Mesendoderm (in vitro differentiated cells): ENCODE measurements around the gene GLT1D1.

ENCODE experiments used
- DNase-seq: peaks from one replicate; pipeline ENCODE4 v3.0.0; 2013
- H2AK5ac ChIP-seq: 2 replicates; pipeline ENCODE4 v1.6.1; 2013; ENCODE audit warnings: low read length, inconsistent platforms
- H2BK120ac ChIP-seq: 2 replicates; pipeline ENCODE4 v1.6.1; 2013; ENCODE audit warnings: low read depth, mild to moderate bottlenecking, low read length, moderate library complexity, mixed read lengths
- H2BK15ac ChIP-seq: replicated peaks from 2 replicates; pipeline ENCODE4 v1.6.1; 2013; ENCODE audit warnings: low read depth, mild to moderate bottlenecking, moderate library complexity
- H2BK5ac ChIP-seq: 2 replicates; pipeline ENCODE4 v1.6.1; 2013; ENCODE audit warnings: low read length, inconsistent platforms
- H3K18ac ChIP-seq: 2 replicates; pipeline ENCODE4 v1.6.1; 2013; ENCODE audit warnings: mild to moderate bottlenecking, low read length, mixed read lengths
- H3K23ac ChIP-seq: one replicate; pipeline ENCODE4 v1.6.1; 2013; ENCODE audit warnings: low read length
- H3K27ac ChIP-seq: 2 replicates; pipeline ENCODE4 v1.5.1; 2013; ENCODE audit warnings: low read depth, mild to moderate bottlenecking, inconsistent platforms, low read length, moderate library complexity
- H3K27me3 ChIP-seq: 2 replicates; pipeline ENCODE4 v1.6.1; 2013; ENCODE audit warnings: low read length, control low read depth, mild to moderate bottlenecking, inconsistent platforms; ENCODE audit not compliant: insufficient read depth, poor library complexity
- H3K36me3 ChIP-seq: 2 replicates; pipeline ENCODE4 v1.6.1; 2013; ENCODE audit warnings: low read length, inconsistent platforms; ENCODE audit not compliant: control insufficient read depth, insufficient read depth
- H3K4ac ChIP-seq: one replicate; pipeline ENCODE4 v1.6.1; 2013; ENCODE audit warnings: low read depth, mild to moderate bottlenecking, low read length, moderate library complexity
- H3K4me1 ChIP-seq: 2 replicates; pipeline ENCODE4 v1.6.1; 2013; ENCODE audit warnings: low read depth, low read length, inconsistent platforms; ENCODE audit not compliant: control insufficient read depth
- H3K4me2 ChIP-seq: 2 replicates; pipeline ENCODE4 v1.6.1; 2013; ENCODE audit warnings: low read length
- H3K4me3 ChIP-seq: 2 replicates; pipeline ENCODE4 v1.5.1; 2013; ENCODE audit warnings: mild to moderate bottlenecking, low read length
- H3K56ac ChIP-seq: one replicate; pipeline ENCODE4 v1.6.1; 2013; ENCODE audit warnings: low read length
- H3K79me1 ChIP-seq: 2 replicates; pipeline ENCODE4 v1.6.1; 2013; ENCODE audit warnings: low read length, inconsistent platforms
- H3K79me2 ChIP-seq: 2 replicates; pipeline ENCODE4 v1.6.1; 2013; ENCODE audit warnings: mild to moderate bottlenecking, low read length; ENCODE audit not compliant: control insufficient read depth, insufficient read depth
- H3K9ac ChIP-seq: 2 replicates; pipeline ENCODE4 v1.6.1; 2013; ENCODE audit warnings: low read length, inconsistent platforms
- H4K5ac ChIP-seq: one replicate; pipeline ENCODE4 v1.6.1; 2013; ENCODE audit warnings: low read length
- H4K8ac ChIP-seq: one replicate; pipeline ENCODE4 v1.6.1; 2013; ENCODE audit warnings: low read depth, mild to moderate bottlenecking, control low read depth, low read length, moderate library complexity
- WGBS: extraction: QIAGEN DNeasy Blood & Tissue Kit; methylation state at CpG from one replicate; pipeline ENCODE4 v1.1.7; 2013; ENCODE audit warnings: low lambda C conversion rate, missing lambda C conversion rate; ENCODE audit not compliant: insufficient coverage; ENCODE audit errors: extremely low coverage; 5-methylcytosine and 5-hydroxymethylcytosine counted together

GLT1D1 gene

DNA sequence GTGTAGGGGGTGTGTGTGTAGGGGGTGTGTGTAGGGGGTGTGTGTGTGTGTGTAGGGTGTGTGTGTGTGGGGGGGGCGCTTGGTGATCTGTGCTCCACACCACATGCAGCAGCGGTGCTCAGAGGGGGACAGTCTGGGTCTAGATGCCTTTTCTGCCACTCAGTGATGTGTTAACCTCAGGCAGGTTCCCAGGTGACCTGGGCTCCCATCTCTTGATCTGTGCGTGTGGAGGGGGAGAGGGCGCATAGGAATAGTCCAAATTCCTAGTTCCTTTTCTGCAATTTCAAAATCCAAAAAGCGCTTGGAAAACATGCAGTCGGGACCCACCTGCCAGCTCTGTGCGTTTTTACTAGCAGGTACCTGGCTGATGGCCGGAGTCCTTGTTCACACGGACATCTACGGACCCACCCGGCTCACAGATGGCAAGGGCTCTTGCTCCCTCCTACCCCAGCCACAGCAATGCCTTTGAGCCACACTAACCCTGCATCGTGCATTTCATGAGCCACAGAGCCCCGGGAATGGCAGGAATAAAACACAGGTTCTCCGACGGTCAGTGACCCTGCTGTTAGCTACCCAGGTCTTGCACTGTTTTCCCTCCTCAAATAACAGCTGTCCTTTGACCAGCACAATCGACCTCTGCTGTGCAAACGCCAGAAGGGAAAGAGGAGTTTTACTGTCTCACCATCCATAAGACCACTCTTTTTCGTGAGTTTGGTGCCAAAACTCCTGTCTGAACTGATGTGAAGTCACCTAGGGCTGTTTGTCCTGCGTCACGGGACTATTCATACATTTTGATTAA, 120.8 kb downstream of the GLT1D1 start:
- Histone ChIP-seq H3K18ac (no peak overlapping the region), H3K4ac (no peak overlapping the region), H3K4me2 (no peak overlapping the region), H4K8ac (no peak overlapping the region), H3K27ac (no peak overlapping the region), H3K79me1 (no peaks in the 10 kb centered on the region), H2BK120ac (no peak overlapping the region), H4K5ac (no peak overlapping the region), H2BK15ac (no peak overlapping the region), H3K4me1 (peaks cover 9% of the 10 kb centered on the region), H3K56ac (no peak overlapping the region), H2BK5ac (no peak overlapping the region), H3K27me3 (peaks cover 5% of the 10 kb centered on the region), H2AK5ac (no peak overlapping the region), H3K36me3 (no peaks in the 10 kb centered on the region), H3K23ac (no peak overlapping the region), H3K79me2 (no peaks in the 10 kb centered on the region), H3K9ac (no peak overlapping the region), H3K4me3 (no peak overlapping the region)
- no CpG with 5 or more reads among the region's 20 CpGs for whole genome bisulfite sequencing
- DNase-seq, result no peak

DNA sequence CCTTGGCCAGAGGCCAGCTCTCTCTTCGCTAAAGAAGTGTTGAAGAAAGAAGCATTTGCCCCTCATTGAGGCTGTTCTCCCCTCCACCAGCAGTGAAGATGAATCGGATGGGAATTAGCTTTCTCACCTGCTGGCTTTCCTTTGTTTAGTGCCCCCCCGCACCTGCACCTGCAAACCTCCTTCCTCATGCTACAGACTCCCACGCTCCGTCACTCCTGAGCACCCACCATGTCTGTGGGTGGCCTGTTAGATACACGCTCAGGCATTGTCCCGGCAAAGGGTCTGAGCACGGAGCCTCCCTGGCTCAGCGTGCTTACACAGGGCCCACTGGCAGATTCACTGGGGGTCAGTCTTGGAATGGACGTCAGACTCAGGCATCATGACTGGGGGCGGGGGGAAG, 121.6 kb downstream of the GLT1D1 start:
- no peaks in the 10 kb centered on the region for H3K36me3 ChIP-seq
- H3K56ac ChIP-seq, result no peak overlapping the region
- H3K4ac ChIP-seq, result no peak overlapping the region
- no peaks in the 10 kb centered on the region for H3K79me2 ChIP-seq
- no peak overlapping the region for H4K8ac ChIP-seq
- peaks cover 5% of the 10 kb centered on the region for H3K4me1 ChIP-seq
- no peak overlapping the region for H2BK5ac ChIP-seq
- peaks cover 5% of the 10 kb centered on the region for H3K27me3 ChIP-seq
- H3K4me2 ChIP-seq, result no peak overlapping the region
- no peak overlapping the region for H3K9ac ChIP-seq
- no peak overlapping the region for H2BK120ac ChIP-seq
- H2AK5ac ChIP-seq, result no peak overlapping the region
- H3K4me3 ChIP-seq, result no peak overlapping the region
- no peak overlapping the region for H3K27ac ChIP-seq
- no peak for DNase-seq
- no peak overlapping the region for H3K23ac ChIP-seq
- no peak overlapping the region for H2BK15ac ChIP-seq
- no peak overlapping the region for H4K5ac ChIP-seq
- no CpG with 5 or more reads among the region's 11 CpGs for WGBS
- no peak overlapping the region for H3K18ac ChIP-seq
- no peaks in the 10 kb centered on the region for H3K79me1 ChIP-seq

DNA sequence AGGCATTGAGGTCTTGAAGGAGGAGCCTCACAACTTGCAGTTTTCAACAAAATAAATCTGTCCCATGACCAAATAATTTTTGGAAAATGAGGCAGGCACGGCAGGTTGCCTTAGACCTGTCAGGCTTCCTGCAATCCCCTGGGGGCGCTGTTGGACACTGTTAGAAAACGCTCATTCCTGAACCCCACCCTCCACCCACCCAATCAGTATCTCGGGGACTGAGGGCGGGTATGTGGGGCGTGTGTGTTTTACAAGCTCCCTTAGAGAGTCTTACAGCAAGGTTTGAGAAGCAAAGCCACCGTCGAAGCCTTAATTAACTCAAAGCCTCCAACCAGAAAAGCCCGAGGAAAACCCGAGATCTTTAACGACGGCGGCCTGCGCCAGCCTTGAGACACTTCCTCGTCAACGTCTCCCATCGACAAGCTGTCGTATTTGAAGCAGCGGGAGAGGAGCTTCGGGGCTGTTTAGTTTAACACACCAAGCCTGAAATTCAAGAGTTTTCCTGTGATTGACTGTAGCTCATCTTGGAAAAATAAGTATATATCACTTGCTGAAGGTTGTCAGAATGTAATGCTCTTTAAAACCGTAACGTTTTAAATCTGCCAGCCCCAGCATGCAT, 123.0 kb downstream of the GLT1D1 start:
- peak; percentile 89 for DNase-seq
- peak overlapping the region; percentile 51 for H3K9ac ChIP-seq
- no peaks in the 10 kb centered on the region for H3K79me1 ChIP-seq
- H4K8ac ChIP-seq, result no peak overlapping the region
- H3K56ac ChIP-seq, result peak overlapping the region; percentile 45
- H3K4me2 ChIP-seq, result peak overlapping the region; percentile 5
- H2BK15ac ChIP-seq, result no peak overlapping the region
- no peak overlapping the region for H3K4ac ChIP-seq
- H2BK120ac ChIP-seq, result no peak overlapping the region
- H3K23ac ChIP-seq, result no peak overlapping the region
- H3K79me2 ChIP-seq, result no peaks in the 10 kb centered on the region
- H3K4me1 ChIP-seq, result peaks cover 2% of the 10 kb centered on the region
- H2BK5ac ChIP-seq, result no peak overlapping the region
- H2AK5ac ChIP-seq, result no peak overlapping the region
- H4K5ac ChIP-seq, result no peak overlapping the region
- H3K18ac ChIP-seq, result no peak overlapping the region
- H3K27ac ChIP-seq, result no peak overlapping the region
- WGBS, result no CpG with 5 or more reads among the region's 22 CpGs
- no peaks in the 10 kb centered on the region for H3K27me3 ChIP-seq
- H3K4me3 ChIP-seq, result no peak overlapping the region
- H3K36me3 ChIP-seq, result no peaks in the 10 kb centered on the region

DNA sequence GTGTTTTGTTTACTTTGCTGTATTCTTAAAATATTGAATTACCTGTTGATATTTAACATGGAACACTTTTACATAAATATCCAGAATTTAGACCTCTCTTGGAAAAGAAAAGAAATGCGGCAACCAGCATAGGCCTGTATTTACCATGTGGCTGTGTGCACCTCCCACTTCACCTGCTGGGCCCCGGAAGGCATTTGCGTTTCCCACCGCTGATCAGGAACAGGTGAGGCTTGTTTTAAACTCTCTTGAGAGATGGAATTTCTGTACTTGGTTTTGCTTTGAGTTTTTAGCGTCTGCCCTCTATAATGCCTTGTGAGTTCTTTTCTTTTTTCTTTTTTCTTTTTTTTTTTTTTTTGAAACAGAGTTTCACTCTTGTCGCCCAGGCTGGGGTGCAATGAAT, 124.2 kb downstream of the GLT1D1 start:
- Histone ChIP-seq H3K36me3 (no peaks in the 10 kb centered on the region), H3K27ac (no peak overlapping the region), H2BK15ac (no peak overlapping the region), H3K18ac (no peak overlapping the region), H3K79me2 (no peaks in the 10 kb centered on the region), H4K5ac (no peak overlapping the region), H2BK5ac (no peak overlapping the region), H3K9ac (no peak overlapping the region), H3K79me1 (no peaks in the 10 kb centered on the region), H3K56ac (no peak overlapping the region), H3K4me1 (no peaks in the 10 kb centered on the region), H3K23ac (no peak overlapping the region), H4K8ac (no peak overlapping the region), H2AK5ac (no peak overlapping the region), H2BK120ac (no peak overlapping the region), H3K27me3 (no peaks in the 10 kb centered on the region), H3K4me3 (no peak overlapping the region), H3K4me2 (no peak overlapping the region), H3K4ac (no peak overlapping the region)
- DNase-seq, result no peak
- whole genome bisulfite sequencing, result no CpG with 5 or more reads among the region's 6 CpGs

DNA sequence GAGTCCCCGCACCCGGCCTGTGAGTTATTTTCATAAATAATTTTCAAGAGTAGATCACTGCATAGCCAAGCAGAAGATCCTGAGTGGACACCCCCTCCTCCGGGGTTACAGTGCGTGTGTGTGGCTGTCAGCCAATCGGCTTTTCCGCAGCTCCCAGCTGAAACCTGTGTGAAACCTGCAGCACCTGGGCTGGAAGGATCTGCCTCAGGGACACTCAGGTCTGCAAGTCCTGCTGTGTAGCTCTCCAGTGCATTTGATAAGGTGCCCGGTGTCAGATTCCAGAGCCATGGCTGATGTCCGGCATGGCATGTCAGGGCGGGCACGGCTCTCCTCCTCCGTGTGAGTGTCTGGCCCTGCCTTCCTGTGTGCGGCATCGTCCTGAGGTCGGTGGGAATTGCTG, 124.8 kb downstream of the GLT1D1 start:
- Histone ChIP-seq H2BK5ac (no peak overlapping the region), H3K36me3 (no peaks in the 10 kb centered on the region), H3K27ac (no peak overlapping the region), H2BK120ac (no peak overlapping the region), H3K4ac (no peak overlapping the region), H2AK5ac (no peak overlapping the region), H3K56ac (no peak overlapping the region), H2BK15ac (no peak overlapping the region), H3K4me1 (no peaks in the 10 kb centered on the region), H3K4me3 (no peak overlapping the region), H3K18ac (no peak overlapping the region), H3K23ac (no peak overlapping the region), H4K5ac (no peak overlapping the region), H3K4me2 (no peak overlapping the region), H4K8ac (no peak overlapping the region), H3K9ac (no peak overlapping the region), H3K79me2 (no peaks in the 10 kb centered on the region), H3K79me1 (no peaks in the 10 kb centered on the region), H3K27me3 (no peaks in the 10 kb centered on the region)
- DNase-seq, result no peak
- WGBS, result no CpG with 5 or more reads among the region's 14 CpGs
